ENCODE results near the gene FBXL13.
"Not testable (repeated sequence)": the region's sequence is repeated elsewhere in the genome, so short reads cannot be mapped to it uniquely, and the experiment has no call there.

The FBXL13 gene

GRCh38 chr7:103074519-103075336 is at the start of gene FBXL13, which contains the start of gene ARMC10:
Gene FBXL13 (minus strand): TSS chr7:103074796.
Gene ARMC10 (plus strand): TSS chr7:103075140. CDS start chr7:103075273, 133 bp downstream.
- peak; percentile 81 for DNase-seq

- DNase-seq, result no peak
These were observed 48.9 kb upstream of the FBXL13 start for GRCh38 chr7:103123529-103123928.

GRCh38 chr7:103121641-103122040 is 47.0 kb upstream of the FBXL13 start:
- no peak for DNase-seq

GRCh38 chr7:103120362-103120761 is 45.8 kb upstream of the FBXL13 start:
- no peak for DNase-seq

- no peak for DNase-seq
These were observed 45.2 kb upstream of the FBXL13 start for GRCh38 chr7:103119791-103120291.

- no peak for DNase-seq
These were observed 42.9 kb upstream of the FBXL13 start for GRCh38 chr7:103117465-103117864.

- DNase-seq, result no peak
These were observed 42.4 kb upstream of the FBXL13 start for GRCh38 chr7:103116991-103117390.

- no peak for DNase-seq
These were observed 41.9 kb upstream of the FBXL13 start for GRCh38 chr7:103116511-103116910.

- no peak for DNase-seq
These were observed 41.2 kb upstream of the FBXL13 start for GRCh38 chr7:103115771-103116170.

GRCh38 chr7:103114576-103115008 is 40.0 kb upstream of the FBXL13 start:
- DNase-seq, result no peak

GRCh38 chr7:103113164-103113563 is 38.6 kb upstream of the FBXL13 start:
- no peak for DNase-seq

- not testable (repeated sequence) for DNase-seq
These were observed 32.1 kb upstream of the FBXL13 start for GRCh38 chr7:103106703-103107070.

- no peak for DNase-seq
These were observed 31.6 kb upstream of the FBXL13 start for GRCh38 chr7:103106005-103106702.

- DNase-seq, result no peak
These were observed 26.9 kb upstream of the FBXL13 start for GRCh38 chr7:103101543-103101942.

- DNase-seq, result no peak
These were observed 25.8 kb upstream of the FBXL13 start for GRCh38 chr7:103100348-103100747.

GRCh38 chr7:103097041-103097440 is 22.4 kb upstream of the FBXL13 start:
- DNase-seq, result no peak

- not testable (repeated sequence) for DNase-seq
These were observed 21.0 kb upstream of the FBXL13 start for GRCh38 chr7:103095558-103095957.

GRCh38 chr7:103094102-103094501 is 19.5 kb upstream of the FBXL13 start:
- DNase-seq, result no peak

GRCh38 chr7:103093429-103093828 is 18.8 kb upstream of the FBXL13 start:
- no peak for DNase-seq

- DNase-seq, result not testable (repeated sequence)
These were observed 17.7 kb upstream of the FBXL13 start for GRCh38 chr7:103092321-103092720.

- DNase-seq, result no peak
These were observed 8.6 kb upstream of the FBXL13 start for GRCh38 chr7:103083210-103083609.

- DNase-seq, result no peak
These were observed 7.9 kb upstream of the FBXL13 start for GRCh38 chr7:103082497-103082896.

- DNase-seq, result no peak
These were observed 6.3 kb upstream of the FBXL13 start for GRCh38 chr7:103080923-103081322.

GRCh38 chr7:103079836-103080235 is 5.2 kb upstream of the FBXL13 start:
- DNase-seq, result no peak

Data from COR-L47 (cell line).